ENCODE data around the gene PTPRF. TPM values are rescaled to one million over a fixed set of nuclear protein-coding genes. Genes with fewer than 3 reads are reported as not detected.

Gene PTPRF
- total RNA-seq, 1 donor from 2014 or later: not detected

- TF ChIP-seq, protein P1, sequence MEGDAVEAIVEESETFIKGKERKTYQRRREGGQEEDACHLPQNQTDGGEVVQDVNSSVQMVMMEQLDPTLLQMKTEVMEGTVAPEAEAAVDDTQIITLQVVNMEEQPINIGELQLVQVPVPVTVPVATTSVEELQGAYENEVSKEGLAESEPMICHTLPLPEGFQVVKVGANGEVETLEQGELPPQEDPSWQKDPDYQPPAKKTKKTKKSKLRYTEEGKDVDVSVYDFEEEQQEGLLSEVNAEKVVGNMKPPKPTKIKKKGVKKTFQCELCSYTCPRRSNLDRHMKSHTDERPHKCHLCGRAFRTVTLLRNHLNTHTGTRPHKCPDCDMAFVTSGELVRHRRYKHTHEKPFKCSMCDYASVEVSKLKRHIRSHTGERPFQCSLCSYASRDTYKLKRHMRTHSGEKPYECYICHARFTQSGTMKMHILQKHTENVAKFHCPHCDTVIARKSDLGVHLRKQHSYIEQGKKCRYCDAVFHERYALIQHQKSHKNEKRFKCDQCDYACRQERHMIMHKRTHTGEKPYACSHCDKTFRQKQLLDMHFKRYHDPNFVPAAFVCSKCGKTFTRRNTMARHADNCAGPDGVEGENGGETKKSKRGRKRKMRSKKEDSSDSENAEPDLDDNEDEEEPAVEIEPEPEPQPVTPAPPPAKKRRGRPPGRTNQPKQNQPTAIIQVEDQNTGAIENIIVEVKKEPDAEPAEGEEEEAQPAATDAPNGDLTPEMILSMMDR (IDR thresholded peaks at IDR 0.05): no peak
- Mint-ChIP-seq H3K9me3 (no peaks in the 10 kb centered on the region), H3K4me1 (peaks cover 2% of the 10 kb centered on the region), H3K27ac (no peak overlapping the region), H3K4me3 (no peak overlapping the region), H3K27me3 (peaks cover 10% of the 10 kb centered on the region), H3K36me3 (ENCODE audit: low read depth) (no peaks in the 10 kb centered on the region)
- ATAC-seq (ENCODE audit: low read depth) (no peak), DNase-seq (no peak)
- POLR2A ChIA-PET: interaction anchor here (0.8 kb wide), 1 partner anchor 86 kb away, joined by 3 read pairs; no protein-coding TSS in a partner anchor
- intact Hi-C loops (cut with micrococcal nuclease): no loop called here
- CTCF ChIA-PET: no interaction called here
These were observed 34.1 kb downstream of the PTPRF start for GRCh38 chr1:43564551-43565348.

- H3K27ac Mint-ChIP-seq: no peak overlapping the region
- no peak for DNase-seq
- H3K4me1 Mint-ChIP-seq: peaks cover 2% of the 10 kb centered on the region
- intact Hi-C loops (cut with micrococcal nuclease): no loop called here
- H3K9me3 Mint-ChIP-seq: no peaks in the 10 kb centered on the region
- peak overlapping the region; percentile 38 for H3K4me3 Mint-ChIP-seq
- ChIA-PET CTCF (no interaction called here), POLR2A (no interaction called here)
- H3K27me3 Mint-ChIP-seq: peaks cover 10% of the 10 kb centered on the region
- ATAC-seq (ENCODE audit: low read depth): peak; percentile 57
- no peaks in the 10 kb centered on the region for H3K36me3 Mint-ChIP-seq (ENCODE audit: low read depth)
- TF ChIP-seq, protein P1 (IDR thresholded peaks at IDR 0.05): no peak
These were observed 35.1 kb downstream of the PTPRF start for GRCh38 chr1:43565600-43566360.

- TF ChIP-seq, protein P1 (IDR thresholded peaks at IDR 0.05): no peak
- ChIA-PET POLR2A (no interaction called here), CTCF (no interaction called here)
- intact Hi-C loops (cut with micrococcal nuclease): no loop called here
- ATAC-seq (ENCODE audit: low read depth) (no peak), DNase-seq (no peak)
- Mint-ChIP-seq H3K27ac (no peak overlapping the region), H3K36me3 (ENCODE audit: low read depth) (no peaks in the 10 kb centered on the region), H3K4me1 (peaks cover 2% of the 10 kb centered on the region), H3K4me3 (peak overlapping the region; percentile 38), H3K9me3 (no peaks in the 10 kb centered on the region), H3K27me3 (peaks cover 10% of the 10 kb centered on the region)
These were observed 35.8 kb downstream of the PTPRF start for GRCh38 chr1:43566382-43567044.

- ATAC-seq (ENCODE audit: low read depth) (peak; percentile 31), DNase-seq (no peak)
- intact Hi-C loops (cut with micrococcal nuclease): no loop called here
- Mint-ChIP-seq H3K27ac (no peak overlapping the region), H3K4me1 (peaks cover 2% of the 10 kb centered on the region), H3K36me3 (ENCODE audit: low read depth) (no peaks in the 10 kb centered on the region), H3K4me3 (no peak overlapping the region), H3K9me3 (no peaks in the 10 kb centered on the region), H3K27me3 (peaks cover 10% of the 10 kb centered on the region)
- TF ChIP-seq, protein P1 (IDR thresholded peaks at IDR 0.05): no peak
- ChIA-PET POLR2A (no interaction called here), CTCF (no interaction called here)
These were observed 38.5 kb downstream of the PTPRF start for GRCh38 chr1:43569175-43569574.

- CTCF ChIA-PET: no interaction called here
- intact Hi-C loops (cut with micrococcal nuclease): no loop called here
- POLR2A ChIA-PET: no interaction called here
- DNase-seq (no peak), ATAC-seq (ENCODE audit: low read depth) (no peak)
- Mint-ChIP-seq H3K27me3 (peaks cover 7% of the 10 kb centered on the region), H3K36me3 (ENCODE audit: low read depth) (no peaks in the 10 kb centered on the region), H3K4me3 (no peak overlapping the region), H3K27ac (no peak overlapping the region), H3K4me1 (peaks cover 2% of the 10 kb centered on the region), H3K9me3 (no peaks in the 10 kb centered on the region)
- TF ChIP-seq, protein P1 (IDR thresholded peaks at IDR 0.05): no peak
These were observed 39.6 kb downstream of the PTPRF start for GRCh38 chr1:43570277-43570676.
